Measurements from ENCODE around the gene ETS1. TPM values are rescaled to one million over a fixed set of nuclear protein-coding genes. Genes with fewer than 3 reads are reported as not detected.

ETS1 gene
- total RNA-seq, 1 donor from 2014 or later, result 115 TPM

GRCh38 chr11:128559496-128560103, 27.8 kb downstream of the ETS1 start:
- no peak for TF ChIP-seq CTCF (IDR thresholded peaks at IDR 0.05)
- Mint-ChIP-seq H3K4me3 (ENCODE audit: unreplicated experiment) (no peak overlapping the region), H3K4me1 (ENCODE audit: low read depth) (peaks cover 21% of the 10 kb centered on the region), H3K36me3 (ENCODE audit: low read depth) (no peaks in the 10 kb centered on the region), H3K27ac (ENCODE audit: unreplicated experiment) (no peak overlapping the region), H3K27me3 (ENCODE audit: low read depth) (no peaks in the 10 kb centered on the region), H3K9me3 (ENCODE audit: low read depth) (no peaks in the 10 kb centered on the region)
- no peak for DNase-seq (ENCODE audit: low spot score)

- peak; percentile 66 for TF ChIP-seq CTCF (IDR thresholded peaks at IDR 0.05)
- Mint-ChIP-seq H3K4me3 (ENCODE audit: unreplicated experiment) (no peak overlapping the region), H3K36me3 (ENCODE audit: low read depth) (no peaks in the 10 kb centered on the region), H3K4me1 (ENCODE audit: low read depth) (peaks cover 17% of the 10 kb centered on the region), H3K27ac (ENCODE audit: unreplicated experiment) (no peak overlapping the region), H3K27me3 (ENCODE audit: low read depth) (no peaks in the 10 kb centered on the region), H3K9me3 (ENCODE audit: low read depth) (no peaks in the 10 kb centered on the region)
- DNase-seq (ENCODE audit: low spot score), result no peak
Observed at GRCh38 chr11:128555606-128556005, 31.8 kb downstream of the ETS1 start.

- H3K27me3 Mint-ChIP-seq (ENCODE audit: low read depth), result no peaks in the 10 kb centered on the region
- TF ChIP-seq CTCF (IDR thresholded peaks at IDR 0.05), result peak; percentile 55
- peaks cover 26% of the 10 kb centered on the region for H3K4me1 Mint-ChIP-seq (ENCODE audit: low read depth)
- H3K9me3 Mint-ChIP-seq (ENCODE audit: low read depth), result no peaks in the 10 kb centered on the region
- H3K36me3 Mint-ChIP-seq (ENCODE audit: low read depth), result no peaks in the 10 kb centered on the region
- peak overlapping the region; percentile 67 for H3K27ac Mint-ChIP-seq (ENCODE audit: unreplicated experiment)
- no peak overlapping the region for H3K4me3 Mint-ChIP-seq (ENCODE audit: unreplicated experiment)
- no peak for DNase-seq (ENCODE audit: low spot score)
Observed at GRCh38 chr11:128553662-128554362, 33.5 kb downstream of the ETS1 start.

GRCh38 chr11:128552783-128553661, 34.3 kb downstream of the ETS1 start:
- H3K4me1 Mint-ChIP-seq (ENCODE audit: low read depth), result peaks cover 32% of the 10 kb centered on the region
- no peak overlapping the region for H3K4me3 Mint-ChIP-seq (ENCODE audit: unreplicated experiment)
- no peaks in the 10 kb centered on the region for H3K36me3 Mint-ChIP-seq (ENCODE audit: low read depth)
- H3K9me3 Mint-ChIP-seq (ENCODE audit: low read depth), result no peaks in the 10 kb centered on the region
- TF ChIP-seq CTCF (IDR thresholded peaks at IDR 0.05), result no peak
- peak overlapping the region; percentile 1 for H3K27ac Mint-ChIP-seq (ENCODE audit: unreplicated experiment)
- no peaks in the 10 kb centered on the region for H3K27me3 Mint-ChIP-seq (ENCODE audit: low read depth)
- no peak for DNase-seq (ENCODE audit: low spot score)
